GM19455 (cell line): ENCODE results near the gene PCDHGA4.
"Not testable (repeated sequence)": the region's sequence is repeated elsewhere in the genome, so short reads cannot be mapped to it uniquely, and the experiment has no call there.

Experiments used
- ATAC-seq: cut with Tn5 transposase; IDR thresholded peaks from one replicate; pipeline ENCODE4 v1.9.1; 2021; ENCODE audit not compliant: unreplicated experiment

Gene PCDHGA4

DNA sequence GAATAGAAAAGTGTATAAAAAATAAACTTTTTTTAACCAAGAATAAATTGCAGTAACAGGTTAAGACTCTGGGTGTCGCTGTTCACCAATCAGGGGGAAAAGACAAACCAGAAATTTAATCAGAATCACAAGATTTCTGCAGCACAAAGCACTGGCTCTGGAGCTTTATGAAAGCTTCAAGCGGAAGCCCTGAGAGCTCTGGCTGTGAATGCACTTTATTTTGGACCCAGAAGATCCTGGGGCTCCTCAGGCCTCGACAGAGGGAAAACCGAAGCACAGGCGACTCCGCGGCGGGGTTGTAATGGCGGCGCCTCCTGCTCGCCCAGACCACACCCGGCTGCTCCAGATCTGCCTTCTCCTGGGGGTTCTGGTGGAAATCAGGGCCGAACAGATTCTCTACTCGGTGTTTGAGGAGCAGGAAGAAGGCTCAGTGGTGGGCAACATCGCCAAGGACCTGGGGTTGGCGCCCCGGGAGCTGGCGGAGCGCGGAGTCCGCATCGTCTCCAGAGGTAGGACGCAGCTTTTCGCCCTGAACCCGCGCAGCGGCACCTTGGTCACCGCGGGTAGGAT lies at the start of gene PCDHGA4:
TSS of gene PCDHGA4 (plus strand) at position 122 of the 570 bp plus-strand sequence. CDS start at position 209, 87 bp downstream.
- no peak for ATAC-seq

DNA sequence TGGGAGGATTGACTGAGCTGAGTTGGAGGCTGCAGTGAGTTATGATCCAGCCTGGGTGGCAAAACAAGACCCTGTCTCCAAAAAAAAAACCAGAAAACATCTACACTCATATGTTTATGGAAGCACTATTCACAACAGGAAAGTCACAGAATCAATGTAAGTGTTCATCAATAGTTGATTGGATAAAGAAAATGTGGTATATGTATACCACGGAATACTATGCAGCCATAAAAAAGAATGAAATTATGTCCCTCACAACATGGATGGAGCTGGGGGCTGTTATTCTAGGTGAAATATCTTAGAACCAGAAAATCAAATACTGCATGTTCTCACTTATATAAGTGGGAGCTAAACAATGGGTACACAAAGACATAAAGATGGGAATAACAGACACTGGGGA lies 48.2 kb upstream of the PCDHGA4 start:
- no peak for ATAC-seq

GRCh38 chr5:141313711-141314110 lies 41.1 kb upstream of the PCDHGA4 start:
- no peak for ATAC-seq

GRCh38 chr5:141316963-141317362 lies 37.9 kb upstream of the PCDHGA4 start:
- not testable (repeated sequence) for ATAC-seq

- no peak for ATAC-seq
Measured at GRCh38 chr5:141319202-141319601, 35.6 kb upstream of the PCDHGA4 start.

- ATAC-seq, result no peak
Measured at GRCh38 chr5:141319699-141320098, 35.1 kb upstream of the PCDHGA4 start.

DNA sequence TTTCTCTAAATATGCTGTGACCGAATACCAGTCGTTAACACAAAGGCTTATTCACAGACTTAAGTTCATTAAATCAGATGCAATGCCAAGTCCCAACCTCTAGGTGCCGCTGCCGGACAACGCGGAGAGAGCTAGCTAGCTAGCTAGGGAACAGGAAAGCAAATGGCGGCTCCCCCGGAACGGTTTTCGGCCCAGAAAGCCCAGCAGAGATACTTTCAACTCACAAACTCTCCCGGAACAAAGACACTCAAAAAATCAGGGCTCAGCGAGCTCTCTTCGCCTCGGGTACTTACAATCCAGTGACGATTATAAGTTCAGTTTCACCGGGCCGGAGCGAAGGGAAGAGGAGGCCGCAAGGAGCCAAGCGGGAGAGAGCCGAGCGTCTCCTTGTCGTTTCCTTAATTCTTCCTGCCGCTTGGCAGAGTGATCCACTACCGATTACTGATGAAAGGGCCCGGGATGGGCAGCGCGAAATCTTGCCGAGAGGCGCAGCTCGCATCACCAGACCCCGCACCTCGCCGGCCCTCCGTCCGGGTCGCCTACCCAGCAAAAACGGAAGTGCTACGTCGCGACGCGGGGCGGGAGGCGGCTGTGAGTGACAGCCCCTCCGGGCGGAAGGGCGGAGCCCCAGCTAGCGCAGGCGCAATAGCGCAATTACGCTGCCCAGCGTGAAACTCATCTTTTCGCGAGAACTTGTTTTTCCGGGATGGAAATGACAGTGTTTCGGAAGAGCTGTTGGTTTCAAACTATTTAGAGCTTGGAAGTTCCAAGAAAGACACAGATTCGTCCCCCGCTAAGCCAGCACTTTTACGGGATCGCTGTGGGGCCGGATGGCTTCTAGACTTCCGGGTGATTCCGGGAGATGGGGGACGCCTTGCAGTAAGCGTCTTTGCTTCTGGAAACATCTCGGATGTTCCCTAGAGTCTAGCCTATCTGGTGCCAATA lies 34.3 kb upstream of the PCDHGA4 start, which contains the start of gene TAF7:
TSS of gene TAF7 (minus strand) at position 560 of the 945 bp plus-strand sequence. CDS start 740 bp downstream, outside the sequence.
- ATAC-seq, result peak; percentile 94

GRCh38 chr5:141322261-141322660 lies 32.6 kb upstream of the PCDHGA4 start:
- ATAC-seq, result no peak

DNA sequence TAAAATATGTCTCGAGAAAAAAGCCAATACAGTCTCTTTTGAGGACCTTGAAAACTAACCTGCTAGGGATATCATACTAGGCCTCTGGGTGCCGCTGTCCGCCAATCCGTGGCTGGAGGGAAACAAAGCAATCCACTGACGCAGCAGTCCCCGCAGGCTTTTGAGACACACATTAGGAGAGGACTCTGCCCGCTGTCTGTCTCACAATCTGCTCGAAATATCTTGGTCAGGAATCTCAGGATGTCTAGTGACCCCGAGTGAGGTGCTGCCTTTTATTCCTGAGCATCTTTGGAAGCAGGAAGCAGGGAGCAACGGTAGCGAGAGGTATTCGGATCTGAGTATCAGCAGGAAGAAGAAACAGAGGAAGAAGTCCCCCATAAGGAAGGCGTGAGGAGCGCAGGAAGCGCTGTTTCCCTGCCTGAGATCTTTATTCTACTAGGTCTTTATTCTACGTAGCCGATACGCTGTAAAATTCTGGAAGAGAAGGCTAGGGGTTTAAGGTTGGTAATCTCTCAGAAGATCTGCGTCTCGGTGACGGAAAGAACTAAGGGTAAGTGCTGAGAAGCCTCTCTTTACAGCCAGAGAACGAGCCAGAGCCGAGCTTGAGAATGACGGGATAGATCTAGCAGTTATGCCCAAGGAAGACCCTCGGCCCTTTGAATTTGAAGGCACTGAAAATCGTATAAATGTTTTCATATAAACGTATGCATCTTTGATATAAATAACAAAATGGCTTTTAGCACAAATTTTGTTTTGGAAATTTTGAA lies 28.6 kb upstream of the PCDHGA4 start:
- ATAC-seq, result peak; percentile 96

GRCh38 chr5:141328231-141328630 lies 26.6 kb upstream of the PCDHGA4 start:
- ATAC-seq, result no peak

DNA sequence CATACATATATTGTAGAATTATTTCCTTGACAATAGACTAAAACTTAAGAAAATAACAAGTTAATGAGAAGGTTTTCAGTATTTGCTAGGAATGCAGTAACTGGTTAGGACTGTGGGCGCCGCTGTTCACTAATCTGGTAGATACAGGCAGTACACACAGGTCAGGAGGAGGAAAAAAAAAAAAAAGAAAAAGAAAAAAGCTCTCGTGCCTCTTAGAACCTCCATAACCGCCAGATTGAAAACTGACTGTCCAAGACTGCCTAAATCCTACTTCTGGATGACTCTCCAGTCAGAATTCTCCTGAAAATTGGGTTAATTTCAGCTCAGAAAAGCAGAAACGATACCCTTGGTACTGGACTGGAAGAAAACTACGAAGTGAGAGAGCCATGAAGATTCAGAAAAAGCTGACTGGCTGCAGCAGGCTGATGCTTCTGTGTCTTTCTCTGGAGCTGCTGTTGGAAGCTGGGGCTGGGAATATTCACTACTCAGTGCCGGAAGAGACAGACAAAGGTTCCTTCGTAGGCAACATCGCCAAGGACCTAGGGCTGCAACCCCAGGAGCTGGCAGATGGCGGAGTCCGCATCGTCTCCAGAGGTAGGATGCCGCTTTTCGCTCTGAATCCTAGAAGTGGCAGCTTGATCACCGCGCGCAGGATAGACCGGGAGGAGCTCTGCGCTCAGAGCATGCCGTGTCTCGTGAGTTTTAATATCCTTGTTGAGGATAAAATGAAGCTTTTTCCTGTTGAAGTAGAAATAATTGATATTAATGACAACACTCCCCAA lies 24.3 kb upstream of the PCDHGA4 start, which contains the start of gene PCDHGA1:
TSS of gene PCDHGA1 (plus strand) at position 216 of the 782 bp plus-strand sequence.
- no peak for ATAC-seq

DNA sequence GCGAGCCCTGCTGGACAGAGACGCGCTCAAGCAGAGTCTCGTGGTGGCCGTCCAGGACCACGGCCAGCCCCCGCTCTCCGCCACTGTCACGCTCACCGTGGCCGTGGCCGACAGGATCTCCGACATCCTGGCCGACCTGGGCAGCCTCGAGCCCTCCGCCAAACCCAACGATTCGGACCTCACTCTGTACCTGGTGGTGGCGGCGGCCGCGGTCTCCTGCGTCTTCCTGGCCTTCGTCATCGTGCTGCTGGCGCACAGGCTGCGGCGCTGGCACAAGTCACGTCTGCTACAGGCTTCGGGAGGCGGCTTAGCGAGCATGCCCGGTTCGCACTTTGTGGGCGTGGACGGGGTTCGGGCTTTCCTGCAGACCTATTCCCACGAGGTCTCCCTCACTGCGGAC lies 22.2 kb upstream of the PCDHGA4 start:
- ATAC-seq, result not testable (repeated sequence)

DNA sequence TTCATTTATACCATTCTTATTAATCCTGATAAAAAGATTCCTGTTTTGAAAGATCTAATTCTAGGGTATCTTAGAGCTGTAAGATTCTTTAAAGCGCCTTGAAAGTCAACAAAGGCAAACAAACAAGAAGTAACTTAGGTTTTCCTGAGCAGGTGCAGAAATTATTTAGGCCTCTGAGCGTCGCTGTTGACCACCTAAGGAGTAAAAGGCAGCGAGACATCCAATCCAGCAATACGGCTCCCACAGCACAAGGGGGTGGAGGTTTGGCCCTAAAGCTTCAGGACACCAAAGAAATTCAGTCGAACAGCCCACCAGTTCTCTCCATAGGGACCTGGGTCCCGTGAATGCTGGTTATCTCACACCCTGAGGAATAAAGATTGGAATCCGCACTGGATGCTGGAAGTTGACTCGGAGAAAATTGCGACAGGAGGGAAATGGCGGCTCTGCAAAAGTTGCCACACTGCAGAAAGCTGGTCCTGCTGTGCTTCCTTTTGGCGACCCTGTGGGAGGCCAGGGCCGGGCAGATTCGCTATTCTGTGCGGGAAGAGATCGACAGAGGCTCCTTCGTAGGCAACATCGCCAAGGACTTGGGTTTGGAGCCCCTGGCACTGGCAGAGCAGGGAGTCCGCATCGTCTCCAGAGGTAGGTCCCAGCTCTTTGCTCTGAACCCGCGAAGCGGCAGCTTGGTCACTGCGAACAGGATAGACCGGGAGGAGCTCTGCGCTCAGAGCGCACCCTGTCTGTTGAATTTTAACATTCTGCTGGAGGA lies 16.1 kb upstream of the PCDHGA4 start, which contains the start of gene PCDHGA2:
TSS of gene PCDHGA2 (plus strand) at position 223 of the 769 bp plus-strand sequence.
- ATAC-seq, result no peak

DNA sequence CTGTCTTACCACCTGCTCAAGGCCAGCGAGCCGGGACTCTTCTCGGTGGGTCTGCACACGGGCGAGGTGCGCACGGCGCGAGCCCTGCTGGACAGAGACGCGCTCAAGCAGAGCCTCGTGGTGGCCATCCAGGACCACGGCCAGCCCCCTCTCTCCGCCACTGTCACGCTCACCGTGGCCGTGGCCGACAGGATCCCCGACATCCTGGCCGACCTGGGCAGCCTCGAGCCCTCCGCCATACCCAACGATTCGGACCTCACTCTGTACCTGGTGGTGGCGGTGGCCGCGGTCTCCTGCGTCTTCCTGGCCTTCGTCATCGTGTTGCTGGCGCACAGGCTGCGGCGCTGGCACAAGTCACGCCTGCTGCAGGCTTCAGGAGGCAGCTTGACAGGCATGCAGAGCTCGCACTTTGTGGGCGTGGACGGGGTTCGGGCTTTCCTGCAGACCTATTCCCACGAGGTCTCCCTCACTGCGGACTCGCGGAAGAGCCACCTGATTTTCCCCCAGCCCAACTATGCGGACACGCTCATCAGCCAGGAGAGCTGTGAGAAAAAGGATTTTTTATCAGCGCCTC lies 14.0 kb upstream of the PCDHGA4 start:
- ATAC-seq, result not testable (repeated sequence)

DNA sequence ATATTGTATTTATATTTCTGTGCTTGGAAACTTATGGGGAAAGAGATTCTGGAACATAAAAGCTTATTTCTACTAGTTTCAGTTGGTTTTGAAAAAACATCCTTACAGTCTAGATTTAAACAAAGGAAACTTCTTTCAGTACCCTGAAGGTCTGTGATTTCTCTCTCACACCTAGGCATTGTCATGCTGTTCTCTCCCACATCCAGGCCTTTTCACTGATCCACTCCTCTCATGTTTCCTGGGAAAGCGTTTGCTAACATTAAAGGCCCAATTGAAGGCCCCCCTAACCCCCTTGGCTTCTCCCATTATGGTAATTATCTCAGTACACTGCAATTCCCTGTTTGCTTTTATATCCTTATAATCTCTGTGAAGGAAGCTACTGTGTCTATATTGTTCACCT lies 12.0 kb upstream of the PCDHGA4 start:
- no peak for ATAC-seq

- no peak for ATAC-seq
Measured at GRCh38 chr5:141343242-141343952, 11.4 kb upstream of the PCDHGA4 start, which contains the start of gene PCDHGA3. Gene PCDHGA3 (plus strand): TSS chr5:141343829. CDS start chr5:141344034, 205 bp downstream.

DNA sequence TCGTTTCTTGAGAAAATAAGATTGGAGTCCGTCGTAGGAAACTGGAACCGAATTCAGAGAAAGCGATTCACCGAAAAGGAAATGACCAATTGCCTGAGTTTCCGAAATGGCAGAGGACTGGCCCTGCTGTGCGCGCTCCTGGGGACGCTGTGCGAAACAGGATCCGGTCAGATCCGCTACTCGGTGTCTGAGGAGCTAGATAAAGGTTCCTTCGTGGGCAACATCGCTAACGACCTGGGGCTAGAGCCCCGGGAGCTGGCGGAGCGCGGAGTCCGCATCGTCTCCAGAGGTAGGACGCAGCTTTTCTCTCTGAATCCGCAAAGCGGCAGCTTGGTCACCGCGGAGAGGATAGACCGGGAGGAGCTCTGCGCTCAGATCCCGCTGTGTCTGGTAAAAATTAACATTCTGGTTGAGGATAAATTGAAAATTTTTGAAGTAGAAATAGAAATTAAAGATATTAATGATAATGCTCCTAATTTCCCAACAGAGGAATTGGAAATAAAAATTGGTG lies 10.8 kb upstream of the PCDHGA4 start:
- no peak for ATAC-seq

- ATAC-seq, result no peak
Measured at GRCh38 chr5:141345327-141345726, 9.5 kb upstream of the PCDHGA4 start.
